ENCODE results near the gene KCNH3.
A peak's percentile ranks its signal among the peaks of the same experiment; 100 is the strongest.

KCNH3 gene

DNA sequence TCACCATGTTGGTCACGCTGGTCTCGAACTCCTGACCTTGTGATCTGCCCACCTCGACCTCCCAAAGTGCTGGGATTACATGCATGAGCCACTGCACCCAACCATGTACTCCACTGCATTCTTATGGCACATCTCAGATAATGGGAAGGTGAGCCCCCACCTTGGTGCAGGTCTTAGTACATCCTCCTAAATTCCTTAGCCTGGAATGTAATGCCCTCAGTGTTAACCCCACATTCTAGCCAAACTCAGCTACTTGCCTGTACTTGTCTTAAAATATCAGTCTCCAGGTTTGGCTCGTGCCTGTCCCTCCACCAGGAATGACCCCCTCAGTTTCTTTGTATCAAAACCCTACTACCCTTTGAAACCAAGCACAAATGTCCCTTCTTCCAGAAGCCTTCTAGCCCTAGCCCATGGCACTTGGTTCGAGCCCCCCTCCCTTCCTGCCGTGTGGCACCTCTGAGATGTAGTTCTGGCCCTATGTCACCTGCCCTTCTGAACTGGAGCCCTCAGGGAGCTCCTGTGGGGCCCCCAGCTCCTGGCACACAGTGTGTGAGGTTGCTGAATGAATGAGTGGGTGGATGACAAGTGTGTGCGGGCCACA is 8.4 kb downstream of the KCNH3 start:
- no peak for DNase-seq (ENCODE audit: low spot score)

DNA sequence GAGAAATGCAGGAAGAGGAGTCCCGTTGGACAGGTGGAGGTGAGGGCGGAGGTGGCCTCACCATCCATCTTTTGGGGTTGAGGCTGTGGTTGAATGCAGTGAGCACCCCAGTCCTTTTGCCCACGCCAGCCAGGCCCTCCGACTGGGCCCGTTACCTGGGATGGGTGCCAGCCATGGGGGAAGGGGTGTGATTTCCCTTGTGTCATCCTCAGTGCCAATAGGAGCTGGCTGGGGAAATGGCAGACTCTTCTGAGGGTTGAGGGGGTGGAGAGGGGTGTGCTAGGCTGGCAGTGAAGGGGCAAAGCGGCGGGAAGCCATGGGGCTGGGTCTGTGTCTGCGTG is 9.6 kb downstream of the KCNH3 start:
- no peak for DNase-seq (ENCODE audit: low spot score)

DNA sequence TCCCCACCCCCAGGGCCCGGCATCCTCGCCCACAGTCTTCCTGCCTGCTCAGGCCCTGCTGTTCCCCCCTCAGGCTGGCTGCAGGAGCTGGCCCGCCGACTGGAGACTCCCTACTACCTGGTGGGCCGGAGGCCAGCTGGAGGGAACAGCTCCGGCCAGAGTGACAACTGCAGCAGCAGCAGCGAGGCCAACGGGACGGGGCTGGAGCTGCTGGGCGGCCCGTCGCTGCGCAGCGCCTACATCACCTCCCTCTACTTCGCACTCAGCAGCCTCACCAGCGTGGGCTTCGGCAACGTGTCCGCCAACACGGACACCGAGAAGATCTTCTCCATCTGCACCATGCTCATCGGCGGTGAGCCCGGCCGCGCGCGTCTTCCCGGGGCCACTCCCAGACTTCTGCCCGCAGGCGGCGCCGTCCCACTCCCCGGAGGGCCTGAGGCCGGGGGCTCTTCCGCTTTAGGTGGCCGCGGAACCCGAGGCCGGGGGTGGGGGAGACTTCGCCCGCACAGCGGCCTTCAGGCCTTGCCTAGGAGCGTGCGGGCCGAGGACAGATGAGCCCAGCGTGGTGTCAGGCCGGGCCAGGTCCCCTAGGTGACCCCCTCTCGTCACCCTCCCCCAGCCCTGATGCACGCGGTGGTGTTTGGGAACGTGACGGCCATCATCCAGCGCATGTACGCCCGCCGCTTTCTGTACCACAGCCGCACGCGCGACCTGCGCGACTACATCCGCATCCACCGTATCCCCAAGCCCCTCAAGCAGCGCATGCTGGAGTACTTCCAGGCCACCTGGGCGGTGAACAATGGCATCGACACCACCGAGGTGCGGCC is 10.2 kb downstream of the KCNH3 start:
- DNase-seq (ENCODE audit: low spot score), result peak; percentile 9

DNA sequence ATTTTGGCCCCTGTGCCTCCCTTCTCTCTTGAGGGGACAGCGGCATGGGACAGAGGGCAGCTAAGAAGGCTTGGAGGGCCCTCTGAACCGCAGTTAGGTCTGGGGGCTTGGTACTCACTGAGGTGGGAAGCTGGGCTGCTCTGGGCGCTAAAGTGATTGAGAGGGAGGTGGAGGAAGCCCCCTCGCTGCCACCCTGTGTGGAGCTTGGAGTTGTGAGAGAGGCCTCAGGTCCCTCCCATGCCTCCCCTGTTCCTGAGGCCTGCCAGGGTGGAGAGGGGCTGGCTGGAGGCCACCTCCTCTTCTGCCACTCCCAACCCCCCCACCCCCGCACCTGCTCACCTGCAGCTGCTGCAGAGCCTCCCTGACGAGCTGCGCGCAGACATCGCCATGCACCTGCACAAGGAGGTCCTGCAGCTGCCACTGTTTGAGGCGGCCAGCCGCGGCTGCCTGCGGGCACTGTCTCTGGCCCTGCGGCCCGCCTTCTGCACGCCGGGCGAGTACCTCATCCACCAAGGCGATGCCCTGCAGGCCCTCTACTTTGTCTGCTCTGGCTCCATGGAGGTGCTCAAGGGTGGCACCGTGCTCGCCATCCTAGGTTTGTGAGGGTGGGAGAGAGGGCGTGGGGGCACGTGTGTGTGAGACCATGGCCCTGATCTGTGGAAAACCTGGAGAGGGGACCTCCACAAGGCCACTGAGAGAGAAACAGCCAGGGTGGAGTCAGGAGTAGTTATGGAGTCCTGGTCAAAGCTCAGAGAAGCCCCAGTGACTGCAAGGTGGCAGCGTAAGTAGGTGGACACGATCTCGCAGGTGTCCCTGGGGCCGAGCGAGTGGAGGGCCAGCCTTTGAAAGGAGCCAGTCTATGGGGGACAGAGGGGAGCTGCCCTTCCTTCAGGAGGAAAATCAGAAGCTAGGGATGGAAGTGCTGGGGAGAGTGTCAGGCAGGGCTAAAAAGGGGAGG is 11.2 kb downstream of the KCNH3 start:
- DNase-seq (ENCODE audit: low spot score), result no peak

DNA sequence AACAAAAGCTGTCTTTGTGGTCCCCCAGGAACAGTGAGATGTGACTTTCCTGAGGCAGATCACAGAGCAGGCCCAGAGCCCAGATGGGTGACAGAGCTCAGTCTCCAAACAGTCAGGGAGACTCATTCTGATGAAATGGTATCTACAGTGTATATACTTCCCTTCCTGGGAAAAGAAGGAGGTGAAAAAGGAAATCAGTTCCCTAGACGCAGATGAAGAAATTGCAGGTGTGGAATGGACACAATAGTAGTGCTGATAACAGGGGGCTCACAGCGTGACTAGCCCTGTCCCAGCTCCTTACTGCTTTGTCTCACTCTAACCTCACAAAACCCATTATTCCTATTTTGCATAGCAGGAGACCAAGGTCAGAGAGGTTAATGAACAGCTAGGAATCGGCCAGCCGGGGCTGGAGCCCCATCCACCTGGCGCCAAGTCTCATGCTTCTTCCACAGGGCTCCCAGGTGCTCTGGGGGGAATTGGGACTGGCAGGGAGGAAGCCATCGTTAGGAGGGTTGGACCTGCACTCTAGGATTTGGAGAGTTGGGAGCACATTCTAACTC is 11.9 kb downstream of the KCNH3 start:
- no peak for DNase-seq (ENCODE audit: low spot score)

DNA sequence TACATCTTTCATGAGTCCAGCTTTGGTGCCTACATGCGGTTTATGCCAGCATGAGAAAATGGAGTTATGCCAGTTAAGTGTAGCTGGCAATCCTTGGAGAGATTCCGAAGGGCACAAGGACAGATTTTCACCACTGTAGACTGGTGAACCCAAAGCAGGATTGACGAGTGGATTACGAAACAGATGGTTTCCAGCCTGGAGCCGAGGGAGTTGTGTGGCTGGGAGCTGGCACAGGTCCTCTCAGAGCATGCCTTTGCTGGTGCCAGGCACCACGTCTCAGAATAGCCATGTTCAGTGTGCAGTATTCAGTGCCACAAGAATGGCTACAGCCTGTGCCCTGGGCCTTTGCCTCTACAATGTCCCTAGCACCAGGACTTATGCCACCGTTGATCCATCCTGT is 13.2 kb downstream of the KCNH3 start:
- no peak for DNase-seq (ENCODE audit: low spot score)

DNA sequence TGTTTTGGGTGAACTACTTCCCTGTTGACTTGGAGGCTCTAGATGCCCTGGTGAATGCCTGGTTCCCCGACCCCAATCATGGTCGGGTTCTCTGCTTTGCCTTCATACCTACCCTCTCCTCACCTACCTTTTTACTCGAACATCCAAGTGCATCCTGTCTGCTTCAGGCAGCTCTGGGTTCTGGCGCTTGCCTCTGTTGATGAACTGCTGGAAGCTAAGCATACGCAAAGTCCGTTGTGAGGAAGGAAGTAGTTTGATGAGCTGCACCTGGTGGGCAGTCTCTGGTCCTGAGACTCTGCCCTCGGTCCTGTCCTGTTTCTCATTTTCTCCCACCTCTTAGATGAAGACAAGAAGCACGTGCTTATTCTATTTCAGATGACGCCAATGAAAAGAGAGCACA is 13.6 kb downstream of the KCNH3 start:
- no peak for DNase-seq (ENCODE audit: low spot score)

DNA sequence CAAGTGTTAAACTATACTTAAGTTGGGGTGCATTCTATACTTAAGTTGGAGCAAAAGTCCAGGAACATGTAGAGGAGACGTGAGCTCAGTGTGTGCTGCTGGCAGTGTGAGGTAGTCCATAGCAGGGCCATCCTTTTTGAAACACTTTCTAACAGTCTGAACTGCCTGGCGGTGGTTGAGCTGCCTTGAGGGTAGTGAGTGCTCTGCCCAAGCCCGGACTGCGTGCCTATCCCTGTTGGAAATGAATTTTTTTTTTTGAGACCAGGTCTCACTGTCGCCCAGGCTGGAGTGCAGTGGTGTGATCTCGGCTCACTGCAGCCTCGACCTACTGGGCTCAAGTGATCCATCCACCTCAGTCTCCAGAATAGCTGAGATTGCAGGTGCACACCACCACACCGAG is 14.1 kb downstream of the KCNH3 start:
- DNase-seq (ENCODE audit: low spot score), result no peak

DNA sequence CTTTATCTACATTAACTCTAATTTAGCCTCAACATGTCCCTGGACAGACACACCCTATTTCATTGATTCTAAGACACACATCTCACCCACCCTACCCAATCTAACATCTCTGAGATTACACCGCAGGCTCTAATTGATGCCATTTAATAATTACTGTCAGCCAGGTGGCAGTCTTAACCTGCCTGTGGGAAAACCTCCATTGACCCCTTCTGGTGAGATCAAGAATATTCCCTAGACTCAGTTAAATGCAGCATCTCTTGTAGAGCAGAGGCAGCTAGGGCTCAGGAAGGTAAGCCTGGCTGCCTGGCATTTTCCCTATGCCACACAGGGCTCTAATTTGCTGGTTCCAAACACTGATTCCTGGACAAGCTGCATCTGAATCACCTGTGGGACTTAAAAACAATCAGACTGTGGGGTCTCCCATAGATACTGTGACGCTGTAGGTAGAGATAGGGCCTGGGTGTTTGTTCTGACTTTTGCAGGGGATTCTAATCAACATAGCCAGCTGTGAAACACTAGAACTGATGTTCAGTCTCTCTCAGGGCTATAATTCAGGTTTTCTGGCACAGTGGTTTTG is 14.8 kb downstream of the KCNH3 start:
- DNase-seq (ENCODE audit: low spot score), result peak; percentile 59

DNA sequence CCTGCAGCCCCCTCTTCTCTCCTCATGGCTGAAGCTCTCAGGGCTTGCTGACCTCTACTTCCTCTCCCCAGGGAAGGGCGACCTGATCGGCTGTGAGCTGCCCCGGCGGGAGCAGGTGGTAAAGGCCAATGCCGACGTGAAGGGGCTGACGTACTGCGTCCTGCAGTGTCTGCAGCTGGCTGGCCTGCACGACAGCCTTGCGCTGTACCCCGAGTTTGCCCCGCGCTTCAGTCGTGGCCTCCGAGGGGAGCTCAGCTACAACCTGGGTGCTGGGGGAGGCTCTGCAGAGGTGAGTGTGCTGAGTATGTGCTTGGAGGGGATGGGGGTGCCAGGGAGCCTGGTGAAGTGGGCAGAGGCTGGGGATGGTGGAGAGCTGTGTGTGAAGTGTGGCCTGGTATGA is 15.4 kb downstream of the KCNH3 start:
- no peak for DNase-seq (ENCODE audit: low spot score)

DNA sequence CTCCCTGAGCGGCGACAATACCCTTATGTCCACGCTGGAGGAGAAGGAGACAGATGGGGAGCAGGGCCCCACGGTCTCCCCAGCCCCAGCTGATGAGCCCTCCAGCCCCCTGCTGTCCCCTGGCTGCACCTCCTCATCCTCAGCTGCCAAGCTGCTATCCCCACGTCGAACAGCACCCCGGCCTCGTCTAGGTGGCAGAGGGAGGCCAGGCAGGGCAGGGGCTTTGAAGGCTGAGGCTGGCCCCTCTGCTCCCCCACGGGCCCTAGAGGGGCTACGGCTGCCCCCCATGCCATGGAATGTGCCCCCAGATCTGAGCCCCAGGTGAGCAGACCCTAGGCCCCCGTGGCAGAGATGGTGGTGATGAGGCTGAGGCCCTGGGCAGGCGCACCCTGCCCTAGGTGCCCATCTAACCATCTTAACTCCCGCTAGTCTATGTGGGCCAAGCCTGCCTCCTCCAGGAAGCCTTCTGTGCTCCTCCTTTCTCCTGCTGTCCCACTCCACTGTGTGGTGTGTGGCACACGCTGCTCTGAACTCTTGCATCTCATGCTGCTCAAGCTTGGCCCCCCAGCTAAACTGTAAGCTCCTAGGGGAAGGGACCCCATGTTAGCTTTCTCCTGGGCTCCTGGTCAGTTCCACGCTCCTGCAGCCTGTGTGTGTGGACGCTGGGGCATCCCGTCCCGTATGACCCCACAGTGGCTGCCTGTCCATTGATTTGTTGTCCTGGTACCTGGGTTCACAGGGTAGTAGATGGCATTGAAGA is 17.0 kb downstream of the KCNH3 start:
- no peak for DNase-seq (ENCODE audit: low spot score)

DNA sequence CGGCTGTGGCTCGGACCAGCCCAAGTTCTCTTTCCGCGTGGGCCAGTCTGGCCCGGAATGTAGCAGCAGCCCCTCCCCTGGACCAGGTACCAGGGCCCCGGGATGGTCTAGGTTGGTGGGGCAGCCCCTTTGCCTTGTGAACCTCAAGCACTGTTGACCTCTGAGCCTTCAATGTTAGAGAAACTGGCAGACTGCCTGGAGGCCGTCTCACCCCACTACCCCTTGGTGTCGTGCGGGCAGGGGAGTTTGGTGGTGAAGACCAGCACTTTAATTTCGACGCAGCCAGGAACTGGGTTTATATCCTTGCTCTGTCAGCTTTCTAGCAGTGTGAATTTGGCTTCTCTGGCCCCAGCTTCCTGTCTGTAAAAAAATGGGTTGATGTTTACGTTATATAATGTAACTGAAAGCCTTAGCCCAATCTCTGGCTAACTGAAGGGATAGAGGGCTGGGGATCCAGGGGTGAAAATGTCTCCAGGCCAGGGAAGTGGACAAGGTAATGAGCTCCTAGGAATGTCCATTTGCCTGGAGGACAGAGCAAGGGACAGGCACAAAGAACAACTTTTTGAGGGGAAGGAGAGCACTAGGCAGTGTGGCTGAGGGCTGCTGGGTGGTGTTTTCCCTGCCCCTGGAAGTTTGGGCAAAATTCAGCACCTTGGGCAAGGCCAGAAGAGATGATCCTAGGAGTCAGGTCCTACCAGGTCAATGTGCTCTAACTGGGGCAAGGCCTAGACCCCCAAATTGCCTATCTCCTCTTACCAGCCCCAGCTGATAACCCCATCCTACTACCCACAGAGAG is 17.8 kb downstream of the KCNH3 start:
- no peak for DNase-seq (ENCODE audit: low spot score)

DNA sequence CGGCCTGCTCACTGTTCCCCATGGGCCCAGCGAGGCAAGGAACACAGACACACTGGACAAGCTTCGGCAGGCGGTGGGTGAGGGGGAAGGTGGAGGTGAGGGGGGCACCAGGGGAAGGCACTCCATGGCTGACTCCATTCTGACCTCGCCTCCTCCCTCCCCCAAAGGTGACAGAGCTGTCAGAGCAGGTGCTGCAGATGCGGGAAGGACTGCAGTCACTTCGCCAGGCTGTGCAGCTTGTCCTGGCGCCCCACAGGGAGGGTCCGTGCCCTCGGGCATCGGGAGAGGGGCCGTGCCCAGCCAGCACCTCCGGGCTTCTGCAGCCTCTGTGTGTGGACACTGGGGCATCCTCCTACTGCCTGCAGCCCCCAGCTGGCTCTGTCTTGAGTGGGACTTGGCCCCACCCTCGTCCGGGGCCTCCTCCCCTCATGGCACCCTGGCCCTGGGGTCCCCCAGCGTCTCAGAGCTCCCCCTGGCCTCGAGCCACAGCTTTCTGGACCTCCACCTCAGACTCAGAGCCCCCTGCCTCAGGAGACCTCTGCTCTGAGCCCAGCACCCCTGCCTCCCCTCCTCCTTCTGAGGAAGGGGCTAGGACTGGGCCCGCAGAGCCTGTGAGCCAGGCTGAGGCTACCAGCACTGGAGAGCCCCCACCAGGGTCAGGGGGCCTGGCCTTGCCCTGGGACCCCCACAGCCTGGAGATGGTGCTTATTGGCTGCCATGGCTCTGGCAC is 18.5 kb downstream of the KCNH3 start:
- DNase-seq (ENCODE audit: low spot score), result no peak

DNA sequence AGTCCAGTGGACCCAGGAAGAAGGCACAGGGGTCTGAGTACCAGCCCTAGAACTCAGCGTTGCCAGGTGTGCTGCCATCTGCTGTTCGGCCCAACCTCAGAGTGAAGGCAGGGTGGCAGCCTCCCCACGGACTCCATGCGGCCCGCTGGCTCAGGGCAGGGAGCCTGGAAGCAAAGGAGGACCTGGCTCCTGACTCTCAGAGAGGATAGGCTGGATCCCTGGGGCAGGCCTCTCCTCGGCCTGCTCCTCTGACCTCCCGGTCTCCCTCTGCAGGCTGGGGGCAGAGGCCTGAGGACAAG is 19.0 kb downstream of the KCNH3 start:
- no peak for DNase-seq (ENCODE audit: low spot score)

DNA sequence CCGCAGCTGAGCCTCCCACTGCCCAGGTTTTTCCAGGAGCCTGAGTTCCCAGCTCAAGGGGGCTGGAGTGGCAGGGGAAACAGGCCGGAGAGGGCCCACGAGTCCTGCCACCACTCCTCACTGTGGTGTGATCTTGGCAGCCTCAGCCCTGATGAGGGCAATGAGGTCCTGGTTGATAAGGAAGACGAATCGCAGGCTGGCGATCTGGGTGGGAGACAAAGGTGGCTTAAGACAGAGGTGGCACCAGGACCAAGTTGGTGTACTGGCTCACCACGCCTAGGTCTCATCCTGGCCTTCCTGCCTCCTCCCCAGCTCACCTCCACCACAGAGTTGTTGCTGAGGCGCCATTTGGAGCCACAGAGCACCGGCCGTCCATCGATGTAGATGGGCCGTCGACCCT is 19.7 kb downstream of the KCNH3 start:
- no peak for DNase-seq (ENCODE audit: low spot score)

DNA sequence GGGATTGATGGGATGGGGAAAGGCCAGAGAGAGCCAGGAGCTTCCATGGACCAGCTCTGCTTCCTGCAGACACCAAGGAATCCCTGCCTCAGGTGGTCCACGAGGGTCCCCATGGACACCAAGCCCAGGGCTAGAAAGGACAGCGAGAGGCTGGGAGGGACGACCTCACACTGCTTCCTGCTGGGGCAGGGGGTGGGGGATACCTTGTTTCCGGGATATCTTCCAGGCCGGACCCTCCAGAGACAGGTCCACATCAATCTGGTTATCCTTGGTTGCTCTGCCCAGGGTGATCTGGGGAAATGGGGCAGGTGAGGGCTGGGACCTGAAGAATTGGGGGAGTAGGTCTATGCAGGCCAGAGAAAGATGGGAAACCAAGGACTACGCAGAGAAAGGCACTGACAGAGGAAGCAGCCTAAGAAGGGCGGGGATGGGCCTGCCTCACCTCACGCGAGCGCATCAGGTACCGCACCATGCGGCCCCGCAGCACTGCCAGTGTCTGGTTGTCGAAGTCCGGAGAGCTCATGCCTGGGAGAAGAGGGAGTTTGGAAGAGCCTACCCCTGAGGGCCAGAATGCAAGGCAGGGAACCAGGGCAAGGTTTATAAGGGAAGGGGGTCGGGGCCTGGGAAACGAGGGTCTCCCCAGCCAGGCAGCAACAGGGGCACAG is 20.3 kb downstream of the KCNH3 start:
- DNase-seq (ENCODE audit: low spot score), result no peak

DNA sequence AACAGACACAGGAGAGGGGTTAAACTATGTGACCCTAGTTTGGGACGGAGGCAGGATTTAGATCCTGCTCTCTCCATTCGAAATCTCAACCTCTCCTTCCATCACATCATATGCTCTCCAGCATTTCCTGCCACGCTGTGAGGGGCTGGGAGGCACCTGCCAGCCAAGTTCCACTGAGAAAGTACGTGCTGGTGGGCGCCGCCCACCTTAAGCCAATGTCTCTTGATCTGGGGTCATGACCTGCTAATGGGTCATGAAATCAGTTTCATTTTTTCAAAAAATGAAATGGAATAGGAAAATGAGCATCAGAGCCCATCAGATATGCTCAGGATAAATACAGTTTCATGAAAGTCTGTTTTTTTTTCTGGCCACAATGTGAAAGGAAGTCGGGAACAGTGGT is 21.9 kb downstream of the KCNH3 start:
- DNase-seq (ENCODE audit: low spot score), result no peak

DNA sequence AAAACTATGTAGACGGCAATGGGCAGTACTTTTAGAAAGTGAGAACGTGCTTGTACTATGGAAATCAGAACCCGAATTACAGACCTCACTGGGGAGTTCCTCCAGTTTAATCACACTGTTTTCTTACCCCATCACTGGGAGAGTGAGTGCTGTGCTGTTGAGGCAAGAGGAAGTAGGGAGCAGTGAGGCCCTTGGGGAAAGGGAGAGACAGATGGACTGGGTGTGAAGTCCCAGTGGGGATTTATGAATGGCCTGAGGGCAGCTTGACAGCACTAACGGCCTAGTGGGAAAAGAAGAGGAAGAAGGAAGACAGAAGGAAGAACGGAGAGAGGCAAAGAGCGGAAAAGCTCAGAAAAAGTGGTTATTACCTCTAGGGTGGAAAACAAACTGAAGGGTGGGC is 23.4 kb downstream of the KCNH3 start:
- DNase-seq (ENCODE audit: low spot score), result no peak

DNA sequence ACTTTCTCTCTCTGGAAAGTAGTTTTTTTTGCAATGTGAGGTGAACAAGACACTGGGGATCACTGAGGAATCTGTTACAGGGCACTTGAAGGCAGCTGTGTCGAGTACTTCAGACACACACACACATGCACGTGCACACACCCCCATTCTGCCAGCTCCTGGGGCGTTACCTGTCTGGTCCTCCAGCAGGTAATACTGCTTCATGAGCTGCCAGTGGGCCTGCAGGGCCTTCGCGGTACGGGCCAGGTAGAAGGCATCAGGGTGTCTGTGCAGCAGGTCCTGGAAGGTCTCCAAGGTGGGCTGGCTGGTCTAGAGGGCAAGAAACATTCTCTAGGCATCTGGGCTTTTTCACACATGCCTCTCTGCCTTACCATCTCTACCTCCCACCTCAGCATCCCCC is 24.0 kb downstream of the KCNH3 start:
- no peak for DNase-seq (ENCODE audit: low spot score)

Data from CD4-positive, alpha-beta T cell treated with Interleukin-2 at 100 ng/mL for 4 hours (primary cell).